Midbrain (tissue), 1 donor: ENCODE results near the gene VPS8.

Source experiments
- DNase-seq: peaks from one replicate; lab custom pipeline; 2025; lab: John Stamatoyannopoulos, UW

VPS8 gene

GRCh38 chr3:185090811-185091210 lies 278.8 kb downstream of the VPS8 start:
- DNase-seq, result no peak

- DNase-seq, result no peak
Measured at GRCh38 chr3:185093116-185093515, 281.1 kb downstream of the VPS8 start.

- no peak for DNase-seq
Measured at GRCh38 chr3:185094697-185095096, 282.7 kb downstream of the VPS8 start.
